IMR-90 (cell line): ENCODE data around the gene PIGH. TPM values are rescaled to one million over a fixed set of nuclear protein-coding genes. Genes with fewer than 3 reads are reported as not detected.

Experiments used
- ATAC-seq: fragments of 200-7000 bp; cut with Tn5 transposase; 2 replicates; pipeline ENCODE4 v1.9.1; 2020; ENCODE audit warnings: low read depth, mild to moderate bottlenecking, moderate library complexity
- BruUV-seq: library from RNA; stranded (reverse); fragments of 400-500 nt; replicated peaks from 2 replicates; lab custom pipeline; 2021; lab: Mats Ljungman, UMichigan
- CTCF ChIA-PET: fragments of 300-600 bp; formaldehyde crosslinking; extraction: SDS; loops from one replicate; lab custom pipeline; 2021; ENCODE audit warnings: antibody characterized with exemption; lab: Yijun Ruan, JAX
- POLR2A ChIA-PET: fragments of 300-600 bp; sonication (Branson Sonifier 250); formaldehyde crosslinking; loops from one replicate; lab custom pipeline; 2022; ENCODE audit warnings: antibody characterized with exemption; ENCODE audit not compliant: unreplicated experiment; lab: Charles Lee
- DNase-seq: peaks from one replicate; pipeline ENCODE4 v3.0.0; 2013
- H2AFZ ChIP-seq: replicated peaks from 2 replicates; pipeline ENCODE3; 2013; ENCODE audit warnings: low read length, mild to moderate bottlenecking; ENCODE audit not compliant: poor library complexity
- H2AK5ac ChIP-seq: 2 replicates; pipeline ENCODE4 v1.6.1; 2013; ENCODE audit warnings: low read depth, low read length, inconsistent platforms
- H2AK9ac ChIP-seq: replicated peaks from 2 replicates; pipeline ENCODE3; 2013; ENCODE audit warnings: mild to moderate bottlenecking, low read depth, low read length, moderate library complexity; ENCODE audit not compliant: poor library complexity
- H2BK120ac ChIP-seq: 2 replicates; pipeline ENCODE4 v1.6.1; 2013; ENCODE audit warnings: low read depth, low read length, inconsistent platforms
- H2BK15ac ChIP-seq: 3 replicates; pipeline ENCODE4 v1.6.1; 2013; ENCODE audit warnings: low read depth, low read length, inconsistent platforms
- H2BK20ac ChIP-seq: 2 replicates; pipeline ENCODE4 v1.6.1; 2013; ENCODE audit warnings: low read depth, mild to moderate bottlenecking, inconsistent platforms, low read length, moderate library complexity
- H2BK5ac ChIP-seq: 2 replicates; pipeline ENCODE4 v1.6.1; 2013; ENCODE audit warnings: mild to moderate bottlenecking, low read depth, low read length, inconsistent platforms; ENCODE audit not compliant: poor library complexity, severe bottlenecking
- H3K14ac ChIP-seq: replicated peaks from 2 replicates; pipeline ENCODE4 v1.6.1; 2013; ENCODE audit warnings: low read depth, low read length, inconsistent platforms
- H3K18ac ChIP-seq: 2 replicates; pipeline ENCODE4 v1.6.1; 2013; ENCODE audit warnings: low read depth, low read length, control low read depth
- H3K23ac ChIP-seq: 2 replicates; pipeline ENCODE4 v1.6.1; 2013; ENCODE audit warnings: low read depth, low read length, inconsistent platforms
- H3K27ac ChIP-seq: 2 replicates; pipeline ENCODE4 v1.5.1; 2013; ENCODE audit warnings: mild to moderate bottlenecking, control low read depth, low read length; ENCODE audit not compliant: insufficient read depth
- H3K27me3 ChIP-seq: 2 replicates; pipeline ENCODE4 v1.6.1; 2013; ENCODE audit warnings: low read length; ENCODE audit not compliant: control insufficient read depth, insufficient read depth
- H3K36me3 ChIP-seq: 2 replicates; pipeline ENCODE4 v1.6.1; 2013; ENCODE audit warnings: low read length, mixed read lengths; ENCODE audit not compliant: control insufficient read depth, insufficient read depth
- H3K4ac ChIP-seq: 2 replicates; pipeline ENCODE4 v1.6.1; 2013; ENCODE audit warnings: low read depth, low read length, inconsistent platforms
- H3K4me1 ChIP-seq: 2 replicates; pipeline ENCODE4 v1.6.1; 2013; ENCODE audit warnings: low read length, mixed read lengths; ENCODE audit not compliant: control insufficient read depth, insufficient read depth
- H3K4me2 ChIP-seq: 2 replicates; pipeline ENCODE4 v1.6.1; 2013; ENCODE audit warnings: low read depth, mild to moderate bottlenecking, control low read depth, low read length, moderate library complexity
- H3K4me3 ChIP-seq: 2 replicates; pipeline ENCODE4 v1.5.1; 2013; ENCODE audit warnings: low read depth, mild to moderate bottlenecking, control low read depth, low read length, moderate library complexity; ENCODE audit not compliant: insufficient read depth
- H3K56ac ChIP-seq: 2 replicates; pipeline ENCODE4 v1.6.1; 2013; ENCODE audit warnings: low read length, inconsistent platforms; ENCODE audit not compliant: insufficient read depth; ENCODE audit errors: extremely low read depth
- H3K79me1 ChIP-seq, 2 experiments: 2 replicates each; pipeline ENCODE4 v1.6.1; 2013; ENCODE audit warnings: low read length in 2 of 2, inconsistent platforms in 1 of 2, low read depth in 1 of 2
- H3K9ac ChIP-seq: 2 replicates; pipeline ENCODE4 v1.6.1; 2013; ENCODE audit warnings: low read depth, low read length, control low read depth
- H3K9me1 ChIP-seq: 2 replicates; pipeline ENCODE4 v1.6.1; 2013; ENCODE audit warnings: low read length, inconsistent platforms; ENCODE audit not compliant: insufficient read depth
- H3K9me3 ChIP-seq: 2 replicates; pipeline ENCODE4 v1.6.1; 2013; ENCODE audit warnings: low read length; ENCODE audit not compliant: control insufficient read depth, insufficient read depth
- H4K20me1 ChIP-seq: 2 replicates; pipeline ENCODE4 v1.6.1; 2013; ENCODE audit warnings: low read length, inconsistent platforms; ENCODE audit not compliant: insufficient read depth
- H4K5ac ChIP-seq: 2 replicates; pipeline ENCODE4 v1.6.1; 2013; ENCODE audit warnings: mild to moderate bottlenecking, low read depth, low read length, control low read depth
- H4K8ac ChIP-seq, 2 experiments: 2 replicates each; pipeline ENCODE4 v1.6.1; 2013; ENCODE audit warnings: low read depth in 2 of 2, low read length in 2 of 2, control low read depth in 1 of 2, inconsistent platforms in 1 of 2
- H4K91ac ChIP-seq: 2 replicates; pipeline ENCODE4 v1.6.1; 2013; ENCODE audit warnings: low read depth, low read length, inconsistent platforms; ENCODE audit not compliant: insufficient read depth
- BHLHE40 ChIP-seq: fragments of 150-350 bp; IDR thresholded peaks from 2 replicates; pipeline ENCODE4 v1.6.1; 2016; ENCODE audit warnings: mild to moderate bottlenecking, low read depth, low read length
- CEBPB ChIP-seq: IDR thresholded peaks from 2 replicates; pipeline ENCODE4 v1.6.1; 2012; ENCODE audit warnings: low read depth, low read length, improper control_type of control experiment
- CHD1 ChIP-seq: IDR thresholded peaks from 2 replicates; pipeline ENCODE4 v1.6.1; 2012; ENCODE audit warnings: low read depth, low read length, improper control_type of control experiment
- CTCF ChIP-seq: conservative IDR thresholded peaks from 2 replicates; pipeline ENCODE4 v1.5.1; 2012; ENCODE audit warnings: mild to moderate bottlenecking, low read depth, low read length, improper control_type of control experiment
- ELK1 ChIP-seq: fragments of 150-350 bp; IDR thresholded peaks from 2 replicates; pipeline ENCODE4 v1.6.1; 2016; ENCODE audit warnings: low read depth, mild to moderate bottlenecking, low read length, moderate library complexity, borderline replicate concordance
- MAFK ChIP-seq: IDR thresholded peaks from 2 replicates; pipeline ENCODE4 v1.6.1; 2012; ENCODE audit warnings: low read depth, low read length, improper control_type of control experiment
- MAZ ChIP-seq: IDR thresholded peaks from 2 replicates; pipeline ENCODE4 v1.6.1; 2012; ENCODE audit warnings: low read depth, mild to moderate bottlenecking, low read length, improper control_type of control experiment, moderate library complexity, borderline replicate concordance
- MXI1 ChIP-seq: IDR thresholded peaks from 2 replicates; pipeline ENCODE4 v1.6.1; 2012; ENCODE audit warnings: low read depth, mild to moderate bottlenecking, low read length, moderate library complexity, borderline replicate concordance
- NFE2L2 ChIP-seq: fragments of 150-350 bp; IDR thresholded peaks from 2 replicates; pipeline ENCODE4 v1.6.1; 2016; ENCODE audit warnings: low read depth, mild to moderate bottlenecking, low read length
- POLR2A ChIP-seq: IDR thresholded peaks from 2 replicates; pipeline ENCODE4 v1.6.1; 2012; ENCODE audit warnings: mild to moderate bottlenecking, low read depth, low read length
- RAD21 ChIP-seq: IDR thresholded peaks from 2 replicates; pipeline ENCODE4 v1.6.1; 2012; ENCODE audit warnings: low read length, improper control_type of control experiment
- RFX5 ChIP-seq: IDR thresholded peaks from 2 replicates; pipeline ENCODE4 v1.8.0; 2012; ENCODE audit warnings: low read depth, mild to moderate bottlenecking, low read length, moderate library complexity
- SMC3 ChIP-seq: fragments of 150-350 bp; IDR thresholded peaks from 2 replicates; pipeline ENCODE4 v1.6.1; 2016; ENCODE audit warnings: low read depth, mild to moderate bottlenecking, antibody characterized with exemption, low read length, moderate library complexity
- USF2 ChIP-seq: fragments of 150-350 bp; IDR thresholded peaks from 2 replicates; pipeline ENCODE4 v1.6.1; 2017; ENCODE audit warnings: mild to moderate bottlenecking, antibody characterized with exemption, low read length, low read depth
- dilution Hi-C: fragments of 300-500 bp; cut with HindIII; formaldehyde crosslinking; loops from one replicate; pipeline ENCODE4 v1.14.3; 2018; ENCODE audit warnings: low sequenced_read_pairs; ENCODE audit not compliant: unreplicated experiment
- in situ Hi-C: fragments of 300-500 bp; cut with MboI; formaldehyde crosslinking; loops from 3 replicates; pipeline ENCODE4 v1.14.3; 2019; ENCODE audit warnings: low sequenced_read_pairs, inconsistent platforms, mixed read lengths
- intact Hi-C: fragments of 100-400 bp; cut with micrococcal nuclease; formaldehyde crosslinking; loops from 2 replicates; pipeline ENCODE4 v1.10.0; 2022
- polyA plus RNA-seq, 3 experiments: library from polyadenylated mRNA; depleted of rRNA; stranded (reverse); fragments of >200 nt; gene quantifications; 2 replicates each; pipeline ENCODE4 v1.2.3, GENCODE V29; 2012; ENCODE audit warnings: low replicate concordance in 1 of 3
- total RNA-seq: library from RNA; depleted of rRNA; stranded (reverse); fragments of >200 nt; gene quantifications from 2 replicates; pipeline ENCODE4 v1.2.3, GENCODE V29; 2012

Gene PIGH
- total and polyA plus RNA-seq, 2 of the 4 experiments (the other 2 are of a cell fraction): 7.9 to 13.5 TPM

- Histone ChIP-seq H2AK5ac (no peak overlapping the region), H3K4me3 (no peak overlapping the region), H4K5ac (no peak overlapping the region), H2AK9ac (no peak overlapping the region), H4K20me1 (no peaks in the 10 kb centered on the region), H4K8ac (no peak overlapping the region), H3K9me3 (no peaks in the 10 kb centered on the region), H2BK5ac (no peak overlapping the region), H3K9me1 (no peaks in the 10 kb centered on the region; the same call in 1 of the 2 replicates), H3K9ac (no peak overlapping the region), H2BK15ac (no peak overlapping the region), H3K4me1 (peaks cover 3% of the 10 kb centered on the region; the same call in 1 of the 2 replicates), H2BK20ac (no peak overlapping the region), H3K56ac (no peak overlapping the region), H3K23ac (no peak overlapping the region), H3K4ac (no peak overlapping the region), H2AFZ (no peak overlapping the region), H2BK120ac (no peak overlapping the region), H3K79me1 (no peaks in the 10 kb centered on the region), H3K27me3 (peaks cover 2% of the 10 kb centered on the region), H3K36me3 (no peaks in the 10 kb centered on the region), H3K18ac (no peak overlapping the region), H3K27ac (no peak overlapping the region), H4K91ac (no peak overlapping the region), H3K14ac (no peak overlapping the region), H3K4me2 (no peak overlapping the region)
- intact Hi-C loops: no loop called here
- DNase-seq (no peak), ATAC-seq (no peak)
- in situ Hi-C loops: no loop called here
- BruUV-seq: no TSS peak
- TF ChIP-seq RAD21 (no peak), MAZ (no peak), SMC3 (no peak), CTCF (no peak), CHD1 (no peak), MXI1 (no peak), NFE2L2 (no peak), USF2 (no peak), BHLHE40 (no peak), CEBPB (no peak), POLR2A (no peak), RFX5 (no peak), ELK1 (no peak), MAFK (no peak)
- ChIA-PET CTCF (no interaction called here), POLR2A (no interaction called here)
- dilution Hi-C loops: no loop called here
Observed at GRCh38 chr14:67627519-67627918, 27.5 kb upstream of the PIGH start.
